PFSK-1 (cell line): ENCODE measurements around the gene CYP26B1.

ENCODE experiments used
- FOXP2 ChIP-seq: optimal IDR thresholded peaks from 2 replicates; pipeline ENCODE3; 2011; ENCODE audit warnings: borderline replicate concordance, control low read depth, inconsistent platforms; ENCODE audit not compliant: insufficient read depth; ENCODE audit errors: extremely low read length, extremely low read depth
- POLR2AphosphoS5 ChIP-seq: IDR thresholded peaks from 2 replicates; pipeline ENCODE4 v1.6.1; 2012; ENCODE audit warnings: low read depth, mild to moderate bottlenecking, control low read depth, low read length, moderate library complexity
- REST ChIP-seq, 2 experiments: IDR thresholded peaks; 2 replicates each; pipeline versions ENCODE4 v1.6.1 to v1.8.0; 2011 to 2012; ENCODE audit warnings: low read depth in 2 of 2, low read length in 2 of 2, control low read depth in 1 of 2, inconsistent platforms in 1 of 2, mild to moderate bottlenecking in 1 of 2, moderate library complexity in 1 of 2; ENCODE audit not compliant: insufficient read depth in 1 of 2
- SIN3A ChIP-seq: IDR thresholded peaks from 2 replicates; pipeline ENCODE4 v1.6.1; 2012; ENCODE audit warnings: mild to moderate bottlenecking, low read length, moderate library complexity, borderline replicate concordance; ENCODE audit not compliant: insufficient read depth
- TAF1 ChIP-seq: IDR thresholded peaks from 2 replicates; pipeline ENCODE4 v1.6.1; 2012; ENCODE audit warnings: low read length, control low read depth, borderline replicate concordance; ENCODE audit not compliant: insufficient read depth

CYP26B1 gene

GRCh38 chr2:72118951-72119350, 28.7 kb downstream of the CYP26B1 start:
- TF ChIP-seq SIN3A: no peak
- TF ChIP-seq FOXP2: no peak
- no peak for TF ChIP-seq POLR2AphosphoS5
- no peak for TF ChIP-seq TAF1
- TF ChIP-seq REST (IDR thresholded peaks at IDR 0.05; ENCODE audit: insufficient read depth in 1 of 2, low read depth in 2 of 2, low read length in 2 of 2): no peak

GRCh38 chr2:72118386-72118785, 29.3 kb downstream of the CYP26B1 start:
- TF ChIP-seq FOXP2 (no peak), POLR2AphosphoS5 (no peak), REST (IDR thresholded peaks at IDR 0.05; ENCODE audit: insufficient read depth in 1 of 2, low read depth in 2 of 2, low read length in 2 of 2) (no peak), SIN3A (no peak), TAF1 (no peak)

GRCh38 chr2:72117718-72118117, 29.9 kb downstream of the CYP26B1 start:
- TF ChIP-seq FOXP2 (no peak), REST (IDR thresholded peaks at IDR 0.05; ENCODE audit: insufficient read depth in 1 of 2, low read depth in 2 of 2, low read length in 2 of 2) (no peak), POLR2AphosphoS5 (no peak), SIN3A (no peak), TAF1 (no peak)

- no peak for TF ChIP-seq REST (IDR thresholded peaks at IDR 0.05; ENCODE audit: insufficient read depth in 1 of 2, low read depth in 2 of 2, low read length in 2 of 2)
- TF ChIP-seq POLR2AphosphoS5: no peak
- no peak for TF ChIP-seq TAF1
Measured at GRCh38 chr2:72117029-72117428, 30.6 kb downstream of the CYP26B1 start.

GRCh38 chr2:72116081-72116533, 31.6 kb downstream of the CYP26B1 start:
- TF ChIP-seq TAF1 (no peak), SIN3A (no peak), FOXP2 (no peak), POLR2AphosphoS5 (no peak), REST (IDR thresholded peaks at IDR 0.05; ENCODE audit: insufficient read depth in 1 of 2, low read depth in 2 of 2, low read length in 2 of 2) (no peak)
